ENCODE measurements around the gene KRT83. TPM values are rescaled to one million over a fixed set of nuclear protein-coding genes. Genes with fewer than 3 reads are reported as not detected.

Gene KRT83
- total RNA-seq, 1 donor: not detected

GRCh38 chr12:52279422-52280318, 41.5 kb downstream of the KRT83 start:
- no peaks in the 10 kb centered on the region for H3K79me2 ChIP-seq (ENCODE audit: insufficient read depth, low read length)
- H3K9me3 ChIP-seq (ENCODE audit: low read depth, low read length): no peaks in the 10 kb centered on the region
- no peaks in the 10 kb centered on the region for H3K27me3 ChIP-seq (ENCODE audit: insufficient read depth, low read length)
- H3K4me1 ChIP-seq (ENCODE audit: insufficient read depth, low read length): peaks cover 36% of the 10 kb centered on the region
- no peaks in the 10 kb centered on the region for H4K20me1 ChIP-seq (ENCODE audit: insufficient read depth, low read length)
- H3K4me2 ChIP-seq (ENCODE audit: insufficient read depth, low read length): peak overlapping the region; percentile 77
- H3K27ac ChIP-seq (ENCODE audit: low read depth, low read length): peak overlapping the region; percentile 99
- peak; percentile 88 for DNase-seq (ENCODE audit: insufficient read length, low spot score, missing footprints)
- TF ChIP-seq CTCF (IDR thresholded peaks at IDR 0.05; ENCODE audit: extremely low read depth, low read depth, low read length): no peak
- H3K36me3 ChIP-seq (ENCODE audit: insufficient read depth, low read length): no peaks in the 10 kb centered on the region
- peak overlapping the region; percentile 58 for H2AFZ ChIP-seq (ENCODE audit: low read length)
- H3K4me3 ChIP-seq (ENCODE audit: insufficient read depth, low read length): peak overlapping the region; percentile 23

- no peaks in the 10 kb centered on the region for H3K9me3 ChIP-seq (ENCODE audit: low read depth, low read length)
- peak overlapping the region; percentile 87 for H2AFZ ChIP-seq (ENCODE audit: low read length)
- peaks cover 35% of the 10 kb centered on the region for H3K4me1 ChIP-seq (ENCODE audit: insufficient read depth, low read length)
- H3K27me3 ChIP-seq (ENCODE audit: insufficient read depth, low read length): no peaks in the 10 kb centered on the region
- H3K27ac ChIP-seq (ENCODE audit: low read depth, low read length): peak overlapping the region; percentile 99
- DNase-seq (ENCODE audit: insufficient read length, low spot score, missing footprints): peak; percentile 90
- H4K20me1 ChIP-seq (ENCODE audit: insufficient read depth, low read length): no peaks in the 10 kb centered on the region
- no peaks in the 10 kb centered on the region for H3K79me2 ChIP-seq (ENCODE audit: insufficient read depth, low read length)
- peak; percentile 93 for TF ChIP-seq CTCF (IDR thresholded peaks at IDR 0.05; ENCODE audit: extremely low read depth, low read depth, low read length)
- H3K4me2 ChIP-seq (ENCODE audit: insufficient read depth, low read length): peak overlapping the region; percentile 77
- no peaks in the 10 kb centered on the region for H3K36me3 ChIP-seq (ENCODE audit: insufficient read depth, low read length)
- H3K4me3 ChIP-seq (ENCODE audit: insufficient read depth, low read length): peak overlapping the region; percentile 61
Observed at GRCh38 chr12:52278575-52279421, 42.4 kb downstream of the KRT83 start.

- DNase-seq (ENCODE audit: insufficient read length, low spot score, missing footprints): no peak
- no peaks in the 10 kb centered on the region for H3K27me3 ChIP-seq (ENCODE audit: insufficient read depth, low read length)
- no peak overlapping the region for H2AFZ ChIP-seq (ENCODE audit: low read length)
- no peaks in the 10 kb centered on the region for H3K36me3 ChIP-seq (ENCODE audit: insufficient read depth, low read length)
- H3K9me3 ChIP-seq (ENCODE audit: low read depth, low read length): no peaks in the 10 kb centered on the region
- H3K79me2 ChIP-seq (ENCODE audit: insufficient read depth, low read length): no peaks in the 10 kb centered on the region
- H3K27ac ChIP-seq (ENCODE audit: low read depth, low read length): no peak overlapping the region
- no peak overlapping the region for H3K4me3 ChIP-seq (ENCODE audit: insufficient read depth, low read length)
- no peaks in the 10 kb centered on the region for H4K20me1 ChIP-seq (ENCODE audit: insufficient read depth, low read length)
- TF ChIP-seq CTCF (IDR thresholded peaks at IDR 0.05; ENCODE audit: extremely low read depth, low read depth, low read length): no peak
- peaks cover 35% of the 10 kb centered on the region for H3K4me1 ChIP-seq (ENCODE audit: insufficient read depth, low read length)
- no peak overlapping the region for H3K4me2 ChIP-seq (ENCODE audit: insufficient read depth, low read length)
Observed at GRCh38 chr12:52277486-52278245, 43.5 kb downstream of the KRT83 start.
